ENCODE results near the gene TRNT1.

- no peak for TF ChIP-seq EZH2phosphoT487 (IDR thresholded peaks at IDR 0.05; ENCODE audit: insufficient read depth, low read depth)
- no peak for TF ChIP-seq EZH2 (IDR thresholded peaks at IDR 0.05; ENCODE audit: insufficient read depth, poor library complexity, severe bottlenecking)
These were observed 38.9 kb downstream of the TRNT1 start for GRCh38 chr3:3165650-3166049.

Data from GM23248 (cell line).